Hypothalamus (tissue), 51 donors: ENCODE measurements around the gene DISC1.

Experiments used
- DNase-seq, 51 donors: peaks; one replicate each; lab custom pipeline; 2025; lab: John Stamatoyannopoulos, UW

Gene DISC1

DNA sequence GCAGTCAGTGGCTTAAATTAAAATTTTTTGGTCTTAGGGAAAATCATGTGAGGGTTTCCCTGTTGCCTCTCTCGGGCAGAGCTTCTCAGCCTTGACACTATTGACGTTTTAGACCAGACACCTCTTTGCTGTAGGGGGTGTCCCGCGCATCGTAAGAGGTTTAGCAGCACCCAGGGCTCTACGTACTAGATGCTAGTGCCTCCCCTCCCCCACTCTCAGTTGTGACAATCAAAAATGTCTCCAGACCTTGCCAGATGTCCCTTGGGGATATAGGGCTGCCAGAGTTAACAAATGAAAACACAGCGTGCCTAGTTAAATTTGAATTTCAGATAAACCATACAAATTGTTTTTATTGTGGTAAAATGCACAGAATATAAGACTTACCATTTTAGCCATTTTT, 293.3 kb downstream of the DISC1 start:
- DNase-seq, result peak in 2 of 51 donors; percentile 10 to 25

DNA sequence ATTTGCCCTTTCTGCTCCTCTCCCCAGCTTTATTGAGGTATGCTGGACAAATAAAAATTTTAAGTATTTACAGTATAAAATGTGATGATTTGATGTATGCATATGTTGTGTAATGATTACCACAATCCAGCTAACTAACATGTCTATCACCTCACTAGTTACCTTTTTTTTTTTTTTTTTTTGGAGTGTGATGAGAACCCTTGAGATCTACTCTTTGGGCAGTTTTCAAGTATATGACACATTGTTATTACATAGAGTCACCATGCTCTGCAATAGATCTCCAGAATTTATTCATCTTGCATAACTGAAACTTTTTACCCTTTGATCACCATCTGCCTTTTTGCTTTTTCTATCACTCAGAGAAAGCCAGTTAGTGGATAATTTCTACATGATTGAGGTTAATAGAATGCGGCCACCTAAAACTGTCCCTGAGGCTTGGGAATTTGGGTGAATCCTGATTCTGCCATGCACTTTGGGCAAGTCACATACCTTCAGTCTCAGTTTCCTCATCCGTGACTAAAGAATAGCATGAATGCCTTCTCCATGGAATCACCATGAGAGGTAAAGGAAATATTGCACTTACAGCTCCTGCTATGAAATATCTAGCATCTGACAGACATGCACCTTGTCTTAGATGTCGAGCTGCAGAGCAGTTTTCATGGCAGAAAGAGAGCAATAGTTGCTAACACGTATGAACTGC, 295.2 kb downstream of the DISC1 start:
- DNase-seq, result no peak

DNA sequence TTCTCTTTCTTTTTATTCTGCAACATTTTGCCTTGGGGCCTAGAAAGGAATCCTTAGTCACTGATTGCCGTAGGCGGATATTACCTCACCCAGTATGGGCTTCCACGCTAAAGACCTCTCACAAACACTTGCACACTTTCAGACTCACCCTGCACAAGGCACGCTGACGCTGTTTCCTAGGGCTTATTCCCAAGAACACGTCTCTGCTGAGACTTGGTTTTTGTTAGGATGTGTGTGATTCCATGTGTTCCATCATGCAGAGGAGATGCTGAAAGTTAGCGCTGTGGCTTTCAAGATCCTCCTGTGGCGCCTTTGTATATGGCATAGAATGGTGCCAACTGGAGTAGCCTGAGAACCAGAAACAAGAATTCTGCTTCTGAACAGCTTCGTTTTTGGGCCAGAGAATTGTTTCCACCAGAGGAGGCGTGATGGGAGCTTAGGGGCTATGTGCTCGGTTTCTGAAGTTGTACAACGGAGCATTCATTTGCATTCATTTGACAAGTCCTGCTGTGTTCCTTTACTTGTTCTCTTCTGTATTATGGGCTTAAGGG, 297.0 kb downstream of the DISC1 start:
- peak in 4 of 51 donors; percentile 9 to 48 (median 20) for DNase-seq

DNA sequence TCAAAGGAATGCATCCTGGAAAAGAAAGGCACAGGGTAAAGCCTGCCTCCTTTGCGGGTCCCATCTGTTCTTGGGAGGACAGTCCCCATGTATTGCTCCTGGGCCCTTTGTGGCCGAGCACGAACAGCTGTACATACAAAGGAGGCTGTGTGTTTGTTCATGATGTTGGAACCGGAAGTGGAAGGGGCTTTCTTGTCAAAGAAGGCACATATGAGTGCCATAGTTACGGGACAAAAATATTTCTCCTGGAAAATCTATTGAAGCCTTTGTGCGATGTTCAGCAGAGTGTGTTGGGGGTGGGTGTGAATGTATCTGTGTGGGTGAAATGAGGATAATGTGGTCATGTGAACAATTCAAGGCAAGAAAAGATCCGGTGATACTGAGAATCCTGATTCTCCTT, 297.6 kb downstream of the DISC1 start:
- DNase-seq, result peak in 6 of 51 donors; percentile 10 to 39 (median 18)

DNA sequence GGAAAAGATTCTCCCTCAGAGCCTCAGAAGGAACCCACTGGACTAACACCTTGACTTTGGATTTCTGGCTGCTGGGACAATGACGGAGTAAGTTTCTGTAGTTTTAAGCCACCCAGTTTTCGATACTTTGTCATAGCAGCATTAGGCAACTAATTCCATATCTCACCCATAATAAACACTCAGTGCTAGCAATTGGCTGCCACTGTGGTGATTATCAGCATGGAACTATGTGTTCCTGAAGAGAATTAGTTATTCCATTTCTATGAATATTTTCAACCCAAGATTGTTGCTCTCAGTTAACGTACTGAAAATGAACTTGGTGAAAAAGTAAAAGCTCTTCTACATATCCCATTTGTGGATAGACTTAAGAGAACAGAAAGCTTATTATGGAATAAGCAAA, 299.3 kb downstream of the DISC1 start:
- DNase-seq, result no peak

DNA sequence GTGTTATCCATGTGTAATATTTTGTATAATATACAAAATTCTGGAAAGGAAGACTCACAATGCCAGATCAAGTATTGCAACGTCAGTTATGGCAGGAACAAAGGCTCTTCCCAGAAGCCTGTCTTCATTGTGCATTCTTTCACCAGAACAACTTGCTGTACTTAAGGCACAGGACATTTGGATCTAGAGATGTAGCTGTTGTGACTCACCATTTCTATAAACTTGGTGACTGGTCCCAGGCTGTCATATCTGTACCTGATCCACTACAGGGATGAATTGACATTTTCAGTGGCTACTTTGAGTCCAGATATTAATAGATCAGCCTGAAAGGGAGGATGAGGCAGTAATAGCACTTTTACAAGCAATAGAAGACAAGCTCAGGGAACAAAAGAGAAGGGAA, 299.8 kb downstream of the DISC1 start:
- no peak for DNase-seq

DNA sequence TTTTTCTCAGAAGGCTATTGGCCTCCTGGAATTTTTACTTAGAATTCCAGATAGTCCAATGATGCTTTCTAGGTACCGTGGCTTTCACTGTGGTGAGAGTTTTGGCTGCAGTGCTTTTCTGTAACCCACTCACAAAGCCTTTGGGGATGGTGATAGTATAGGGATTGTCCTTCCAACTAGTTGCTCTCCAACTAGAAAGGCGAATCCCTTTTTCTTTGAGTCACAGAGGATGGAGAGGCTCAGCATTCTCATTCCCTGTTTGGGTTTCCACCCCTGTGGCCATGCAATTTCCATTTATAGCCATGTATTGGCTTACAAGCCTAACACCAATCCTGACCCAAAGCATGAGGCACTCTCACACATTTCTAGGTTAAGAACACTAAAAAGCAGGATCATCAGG, 300.3 kb downstream of the DISC1 start:
- DNase-seq, result no peak

DNA sequence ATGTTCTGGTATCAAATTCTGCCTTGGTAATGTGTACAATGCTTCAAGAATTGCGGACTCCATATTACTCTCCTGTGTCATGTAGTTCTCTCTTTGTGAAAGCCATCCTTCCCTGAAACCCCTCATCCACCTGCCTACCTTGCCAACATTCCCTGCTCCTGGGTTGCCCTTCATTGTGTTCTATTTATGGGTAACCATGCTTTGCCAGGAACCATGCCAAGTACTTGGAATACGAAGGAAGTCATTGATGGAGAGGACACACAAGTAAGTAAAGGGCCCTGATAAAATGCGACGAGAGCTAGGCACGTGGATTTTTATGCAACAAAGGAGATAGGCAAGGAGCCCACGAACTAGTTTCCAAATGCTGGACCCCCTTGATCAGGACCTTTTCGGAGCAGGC, 300.8 kb downstream of the DISC1 start:
- no peak for DNase-seq

DNA sequence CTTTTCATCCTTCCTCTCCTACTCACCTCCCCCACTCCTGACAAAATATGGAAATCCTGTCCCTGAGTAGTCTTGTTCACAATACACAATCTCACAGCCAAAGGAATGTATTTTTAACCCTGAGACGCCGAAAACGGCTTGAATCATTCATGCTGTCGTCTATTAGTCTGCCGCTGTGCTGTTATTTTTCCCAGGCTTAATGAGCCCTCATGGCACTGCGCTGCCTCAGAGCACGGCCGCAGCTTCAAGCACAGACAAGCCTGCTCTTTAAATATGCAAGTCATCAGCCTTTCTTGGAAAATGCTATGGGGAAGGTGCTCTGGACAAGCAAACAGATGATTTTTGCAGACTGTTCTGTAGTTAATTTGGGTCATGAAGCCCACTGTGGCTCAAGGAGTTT, 302.7 kb downstream of the DISC1 start:
- peak in 2 of 51 donors; percentile 22 to 32 for DNase-seq

DNA sequence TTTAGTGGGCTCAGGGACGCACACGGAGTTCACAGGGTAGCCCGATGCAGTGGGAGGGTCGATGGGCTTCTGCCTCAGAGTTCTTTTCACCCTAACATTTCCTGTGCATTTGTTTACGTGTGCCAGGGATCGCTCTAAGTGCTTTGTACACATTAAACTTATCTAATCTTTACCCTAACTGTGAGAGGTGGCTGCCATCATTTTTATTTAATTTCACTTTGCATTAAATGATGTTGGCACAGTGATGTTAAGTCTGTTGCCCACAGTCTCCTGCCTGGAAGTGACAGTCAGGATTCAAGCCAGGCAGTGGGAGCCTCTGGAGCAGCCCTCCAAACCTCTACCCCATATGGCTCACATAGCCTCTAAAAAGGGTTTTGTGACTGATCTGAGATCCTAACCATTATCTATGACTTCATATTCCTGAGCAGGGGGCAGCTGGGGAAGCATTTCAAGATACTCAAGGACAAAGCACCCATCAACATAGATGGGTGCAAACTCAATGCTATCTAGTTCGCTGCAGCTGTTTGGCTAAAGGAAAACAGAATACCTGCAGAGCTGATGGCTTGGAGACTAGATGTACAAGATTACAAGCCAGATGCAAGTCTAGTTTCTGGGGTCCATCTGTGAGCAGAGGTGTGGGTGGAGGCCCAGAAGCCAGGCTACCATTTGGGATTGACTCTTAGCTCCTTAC, 303.8 kb downstream of the DISC1 start:
- no peak for DNase-seq

DNA sequence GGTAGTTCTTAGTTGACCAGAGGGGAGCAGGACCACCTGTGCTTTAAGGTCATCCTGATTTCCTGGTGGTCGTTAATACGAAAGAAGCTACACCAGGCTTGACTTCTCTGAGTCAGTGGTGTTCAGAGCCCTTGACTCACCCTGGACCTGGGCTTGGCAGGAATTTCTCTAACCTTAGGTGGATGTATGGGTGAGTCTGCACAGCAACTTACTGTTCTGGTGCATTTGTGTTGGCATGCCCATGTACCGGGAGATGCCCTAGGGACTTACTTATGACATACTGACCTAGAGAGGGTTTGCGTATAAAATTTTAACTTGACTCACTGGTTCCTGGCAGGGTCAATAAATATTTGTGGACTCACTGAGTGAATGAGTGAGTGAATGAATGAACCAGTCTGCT, 304.6 kb downstream of the DISC1 start:
- DNase-seq, result no peak

DNA sequence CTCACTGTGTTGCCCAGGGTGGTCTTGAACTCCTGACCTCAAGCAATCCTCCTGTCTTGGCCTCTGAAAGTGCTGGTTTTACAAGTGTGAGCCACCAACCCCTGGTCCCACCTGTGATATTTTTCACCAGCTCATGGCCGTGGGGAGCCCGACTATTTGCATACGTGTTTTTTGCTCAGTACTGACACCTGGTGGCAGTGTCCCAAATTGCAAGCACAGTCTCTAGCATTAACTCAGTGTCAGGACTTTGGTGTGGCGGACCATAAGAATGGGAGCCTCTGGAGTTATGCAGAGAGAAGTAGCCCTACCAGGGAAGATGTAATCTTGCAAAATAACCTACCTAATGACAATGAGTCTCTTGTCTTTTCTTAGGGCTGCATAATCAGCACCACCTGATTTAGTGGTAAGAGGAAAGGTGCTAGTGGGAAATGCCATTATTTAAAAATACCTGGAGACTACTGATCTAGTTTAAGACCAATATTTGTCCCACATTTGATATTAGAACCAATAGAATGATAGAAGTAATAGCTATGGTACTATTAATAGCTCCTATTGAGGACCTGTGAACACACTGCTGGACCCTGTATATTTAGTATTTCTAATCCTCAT, 305.4 kb downstream of the DISC1 start:
- no peak for DNase-seq

DNA sequence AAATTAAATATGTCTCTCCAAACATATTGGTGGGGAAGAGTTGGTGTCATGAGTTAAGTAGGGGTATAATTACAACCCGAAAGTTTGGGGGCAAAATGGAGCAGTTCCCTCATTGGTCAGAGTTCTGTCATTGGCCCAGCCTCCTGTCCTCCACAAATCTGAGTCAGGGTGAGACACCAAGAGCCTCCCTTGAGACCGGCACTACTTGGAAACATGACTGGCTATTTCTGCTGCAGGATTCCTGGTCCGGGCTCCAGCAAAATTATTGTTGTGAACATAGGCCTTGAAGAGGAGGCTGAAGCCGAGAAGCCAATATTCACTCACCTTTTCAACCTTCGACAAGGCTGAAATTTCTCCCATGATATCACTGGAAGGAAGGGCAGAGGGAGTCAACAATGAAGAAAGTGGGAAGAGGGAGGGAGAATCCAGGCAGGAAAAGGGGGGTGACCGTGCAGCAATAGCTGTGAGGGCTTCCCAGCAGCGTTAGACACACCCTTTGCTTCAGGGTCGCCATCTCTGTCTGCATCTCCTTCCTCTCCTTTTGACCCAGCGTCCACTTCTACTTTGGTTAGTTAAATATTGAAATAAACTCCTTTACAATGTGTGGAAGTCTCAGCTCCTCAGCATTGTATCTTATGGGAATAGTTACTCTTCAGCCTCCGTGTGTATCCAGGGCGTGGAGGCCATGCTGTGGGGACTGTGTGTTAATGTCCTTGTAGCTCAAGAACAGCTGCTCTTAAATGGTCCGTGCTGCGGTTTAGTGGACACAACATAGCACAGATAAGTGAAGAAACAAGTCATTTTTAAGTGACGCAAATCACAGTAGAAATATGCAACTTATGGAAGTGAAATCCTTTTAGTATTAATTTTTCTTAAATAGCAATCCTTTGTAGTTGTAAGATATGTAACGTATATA, 307.4 kb downstream of the DISC1 start:
- DNase-seq, result no peak

DNA sequence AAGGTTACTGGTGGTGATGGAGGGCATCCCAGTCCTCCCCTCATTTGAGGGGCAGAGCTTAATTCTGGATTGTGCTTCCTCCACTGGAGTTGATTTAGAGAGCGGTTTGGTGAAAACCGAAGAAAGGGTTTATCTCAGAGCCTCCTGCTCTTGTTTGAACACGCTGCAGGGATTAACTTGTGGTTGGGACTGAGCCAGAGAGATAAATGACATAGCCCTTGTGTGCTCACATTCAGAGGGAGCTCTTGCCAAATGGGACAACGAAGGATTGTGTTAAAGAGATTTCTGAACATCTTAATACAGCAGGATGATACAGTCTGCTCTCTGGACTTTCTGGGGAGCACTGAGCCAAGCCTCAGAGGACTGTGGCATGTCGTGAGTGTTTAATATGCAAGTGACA, 308.2 kb downstream of the DISC1 start:
- peak in 1 of 51 donors; percentile 14 for DNase-seq

DNA sequence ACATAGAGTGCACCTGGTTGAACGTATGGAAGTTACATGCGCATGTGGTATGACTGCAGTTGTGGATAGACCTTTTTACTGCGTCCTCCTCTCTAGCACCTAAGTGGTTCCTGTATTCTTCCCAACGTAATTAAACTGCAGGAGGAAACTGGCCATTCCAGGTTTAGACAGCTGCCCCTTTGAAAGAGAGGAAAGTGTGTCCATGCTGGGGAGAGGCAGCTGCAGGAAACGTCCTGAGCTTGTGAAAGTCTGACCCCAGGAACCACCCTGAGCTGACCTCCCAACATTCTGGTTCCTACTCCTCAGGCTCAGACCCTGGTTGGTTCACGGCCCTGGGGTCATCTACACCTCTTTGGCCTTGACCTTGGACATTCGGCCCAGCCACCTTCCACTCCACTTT, 309.3 kb downstream of the DISC1 start:
- no peak for DNase-seq

DNA sequence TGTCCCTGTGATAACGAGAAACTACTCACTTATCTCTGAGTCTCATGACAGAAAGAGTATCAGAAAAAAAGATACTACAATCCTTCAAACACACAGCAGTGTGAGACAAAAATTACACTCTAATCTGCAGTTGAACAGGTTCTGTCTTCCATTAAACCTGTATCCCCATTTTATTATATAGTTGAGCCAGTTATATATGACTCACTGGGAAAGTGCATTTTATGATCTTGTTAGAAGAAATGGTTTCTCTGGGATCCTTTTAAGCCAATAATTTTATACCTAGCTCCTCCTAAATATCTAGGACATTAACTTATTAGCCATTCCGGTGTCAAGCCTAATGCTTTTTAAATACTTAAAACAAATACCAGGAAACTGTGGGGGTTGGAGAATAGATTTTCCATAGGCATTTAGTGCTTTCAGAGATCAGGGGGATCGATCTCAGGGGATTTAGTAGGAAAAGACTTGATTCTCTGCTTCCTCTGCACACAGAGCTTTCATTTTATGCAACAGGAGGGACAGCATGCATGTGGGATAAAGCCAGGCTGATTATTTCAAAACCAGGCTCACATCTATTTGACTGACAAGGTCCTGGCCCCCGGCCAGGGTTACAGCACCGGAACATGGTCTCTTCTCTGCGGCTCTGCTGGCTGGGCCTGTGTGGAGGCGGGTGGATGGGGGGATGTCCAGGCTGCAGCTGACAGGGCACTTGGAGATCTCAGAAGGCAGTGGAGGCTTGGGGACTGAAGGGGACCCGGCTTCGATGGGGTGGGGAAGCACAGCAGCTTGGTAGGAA, 310.6 kb downstream of the DISC1 start:
- DNase-seq, result peak in 4 of 51 donors; percentile 8 to 29 (median 18)

DNA sequence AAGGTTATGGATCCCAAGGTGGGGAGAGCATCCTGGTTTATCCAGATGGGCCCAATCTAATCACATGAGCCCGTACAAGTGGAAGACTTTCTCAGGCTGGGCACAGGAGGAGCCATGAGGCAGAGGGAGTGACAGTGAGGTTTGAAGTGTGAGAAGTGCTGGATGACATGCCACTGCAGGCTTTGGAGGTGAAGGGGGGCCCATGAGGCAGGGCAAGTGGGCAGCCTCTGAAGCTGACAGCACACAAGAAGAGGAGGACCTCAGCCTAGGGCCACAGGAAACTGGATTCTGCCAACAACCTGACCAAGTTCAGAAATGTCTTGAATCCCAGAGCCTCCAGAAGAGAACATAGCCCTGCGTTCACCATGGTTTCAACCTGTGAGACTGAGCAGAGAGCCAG, 311.6 kb downstream of the DISC1 start:
- DNase-seq, result no peak

DNA sequence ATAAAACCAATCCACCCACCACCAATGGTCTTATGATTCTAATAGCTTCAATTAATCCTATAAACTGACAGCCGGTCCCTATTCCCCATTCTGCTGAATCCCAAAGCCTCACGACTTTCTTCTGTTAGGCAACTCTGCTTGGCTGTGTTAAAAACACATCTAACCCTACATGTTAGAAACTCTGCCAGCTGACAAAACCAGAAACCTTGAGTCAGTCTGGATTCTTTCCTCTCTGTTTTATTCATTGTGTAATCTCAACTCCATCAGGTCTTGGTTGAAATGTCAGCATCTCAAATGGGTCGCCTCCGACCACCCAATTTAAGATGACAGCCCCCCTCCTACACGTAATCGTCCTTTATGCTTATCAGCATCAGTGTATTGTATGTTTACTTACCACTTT, 312.1 kb downstream of the DISC1 start:
- DNase-seq, result no peak

DNA sequence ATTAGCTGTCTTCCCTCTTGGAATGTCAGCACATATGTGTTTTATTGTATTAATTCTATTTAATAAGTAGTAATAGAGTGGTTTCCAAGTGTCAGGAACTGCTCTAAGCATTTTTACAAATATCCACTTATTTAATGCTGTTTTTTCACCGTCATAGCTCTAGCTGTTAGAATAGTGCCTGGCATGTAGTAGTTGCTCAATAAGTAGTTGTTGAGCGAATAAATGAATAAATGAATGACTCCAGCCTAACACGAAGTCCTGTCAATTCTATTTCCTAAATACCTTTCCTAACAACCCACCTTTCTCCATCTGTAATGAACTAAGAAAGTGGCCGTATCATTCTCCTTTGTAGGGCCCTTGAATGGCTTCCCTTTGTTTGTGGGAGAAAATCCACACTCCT, 312.5 kb downstream of the DISC1 start:
- no peak for DNase-seq

DNA sequence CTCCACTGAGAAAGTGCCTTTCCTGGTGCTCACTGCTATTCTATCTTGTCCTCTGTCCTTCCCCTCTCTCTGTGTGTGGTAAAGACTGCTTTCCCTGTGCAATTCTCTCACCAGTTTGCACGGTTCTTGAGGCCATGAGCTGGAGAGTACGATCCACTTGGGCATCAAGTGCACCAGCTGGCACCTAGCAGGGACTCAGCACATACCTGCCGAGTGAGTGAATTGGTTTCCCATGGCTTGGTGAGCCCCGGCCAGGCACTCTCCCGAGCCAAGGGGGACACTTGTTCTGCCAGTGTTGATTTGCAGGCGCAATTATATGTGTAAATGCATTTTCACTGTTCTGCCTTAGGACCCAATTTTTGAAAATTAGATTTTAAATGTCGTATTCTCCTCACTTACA, 313.5 kb downstream of the DISC1 start:
- DNase-seq, result no peak
